Endothelial cell (in vitro differentiated cells): Measurements from ENCODE around the gene CD84. TPM values are rescaled to one million over a fixed set of nuclear protein-coding genes. Genes with fewer than 3 reads are reported as not detected.
A peak's percentile ranks its signal among the peaks of the same experiment; 100 is the strongest.

Source experiments
- DNase-seq: peaks from one replicate; pipeline ENCODE4 v3.0.0; 2021; ENCODE audit warnings: low spot score
- H3K27ac Mint-ChIP-seq: one replicate; pipeline ENCODE4 v1.8.0; 2021; ENCODE audit warnings: mixed read lengths, inconsistent platforms; ENCODE audit not compliant: unreplicated experiment
- H3K27me3 Mint-ChIP-seq: one replicate; pipeline ENCODE4 v1.8.0; 2021; ENCODE audit warnings: mild to moderate bottlenecking, moderate library complexity, mixed read lengths, inconsistent platforms; ENCODE audit not compliant: unreplicated experiment
- H3K36me3 Mint-ChIP-seq: one replicate; pipeline ENCODE4 v1.8.0; 2021; ENCODE audit warnings: mild to moderate bottlenecking, low read depth, mixed read lengths, inconsistent platforms; ENCODE audit not compliant: unreplicated experiment
- H3K4me1 Mint-ChIP-seq: one replicate; pipeline ENCODE4 v1.8.0; 2021; ENCODE audit warnings: mild to moderate bottlenecking, mixed read lengths, inconsistent platforms; ENCODE audit not compliant: unreplicated experiment
- H3K4me3 Mint-ChIP-seq: one replicate; pipeline ENCODE4 v1.8.0; 2021; ENCODE audit warnings: mild to moderate bottlenecking, mixed read lengths, inconsistent platforms; ENCODE audit not compliant: unreplicated experiment
- H3K9me3 Mint-ChIP-seq: one replicate; pipeline ENCODE4 v1.8.0; 2021; ENCODE audit warnings: mixed read lengths, inconsistent platforms; ENCODE audit not compliant: unreplicated experiment
- total RNA-seq: library from RNA; stranded (reverse); fragmentation: NEBNext Ultra II Directional; extraction: Animal tissue kit (Norgen Biotek cat#: 25700); gene quantifications from one replicate; pipeline ENCODE4 v1.2.1, GENCODE V29; 2021; ENCODE audit not compliant: unreplicated experiment
- TF ChIP-seq, protein P1 (sequence below): fragments of 200-600 bp; sonication (generic); IDR thresholded peaks from one replicate; pipeline ENCODE4 v1.5.0; 2021; ENCODE audit warnings: antibody characterized with exemption; ENCODE audit not compliant: unreplicated experiment

The CD84 gene
- total RNA-seq, 1 donor from 2014 or later, result not detected

DNA sequence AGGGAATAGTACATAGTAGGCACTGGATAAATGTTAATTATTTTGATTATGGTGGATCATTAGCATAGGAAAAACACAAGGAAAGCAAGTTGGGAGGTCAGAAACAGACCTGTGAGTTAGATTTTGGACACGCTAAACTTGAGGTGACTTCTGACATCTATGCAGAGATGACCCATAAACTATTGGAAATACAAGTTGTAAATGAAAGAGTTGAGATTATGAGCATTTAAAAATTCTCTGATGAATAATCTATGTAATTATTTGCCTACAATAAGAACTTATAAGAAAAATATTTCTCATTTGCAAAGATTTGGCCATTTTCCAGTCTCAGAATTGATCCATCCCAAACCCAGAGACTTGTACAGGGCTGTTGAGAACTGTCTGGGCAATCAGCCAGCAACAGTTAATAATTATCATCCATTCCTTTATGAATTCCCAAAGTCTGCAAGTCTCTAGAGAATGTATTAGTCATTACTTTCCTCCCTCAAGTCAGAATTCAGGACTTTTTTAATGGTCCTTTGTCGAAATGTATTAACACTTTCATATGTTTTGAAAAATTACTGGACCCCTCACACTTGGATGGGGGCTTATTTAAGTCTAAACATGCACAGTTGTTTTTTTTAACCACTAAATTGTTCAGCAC lies 36.9 kb downstream of the CD84 start:
- Mint-ChIP-seq H3K27me3 (peaks cover 4% of the 10 kb centered on the region), H3K36me3 (no peaks in the 10 kb centered on the region), H3K27ac (peak overlapping the region; percentile 89), H3K4me3 (no peak overlapping the region), H3K9me3 (no peaks in the 10 kb centered on the region), H3K4me1 (peaks cover 36% of the 10 kb centered on the region)
- TF ChIP-seq, protein P1, sequence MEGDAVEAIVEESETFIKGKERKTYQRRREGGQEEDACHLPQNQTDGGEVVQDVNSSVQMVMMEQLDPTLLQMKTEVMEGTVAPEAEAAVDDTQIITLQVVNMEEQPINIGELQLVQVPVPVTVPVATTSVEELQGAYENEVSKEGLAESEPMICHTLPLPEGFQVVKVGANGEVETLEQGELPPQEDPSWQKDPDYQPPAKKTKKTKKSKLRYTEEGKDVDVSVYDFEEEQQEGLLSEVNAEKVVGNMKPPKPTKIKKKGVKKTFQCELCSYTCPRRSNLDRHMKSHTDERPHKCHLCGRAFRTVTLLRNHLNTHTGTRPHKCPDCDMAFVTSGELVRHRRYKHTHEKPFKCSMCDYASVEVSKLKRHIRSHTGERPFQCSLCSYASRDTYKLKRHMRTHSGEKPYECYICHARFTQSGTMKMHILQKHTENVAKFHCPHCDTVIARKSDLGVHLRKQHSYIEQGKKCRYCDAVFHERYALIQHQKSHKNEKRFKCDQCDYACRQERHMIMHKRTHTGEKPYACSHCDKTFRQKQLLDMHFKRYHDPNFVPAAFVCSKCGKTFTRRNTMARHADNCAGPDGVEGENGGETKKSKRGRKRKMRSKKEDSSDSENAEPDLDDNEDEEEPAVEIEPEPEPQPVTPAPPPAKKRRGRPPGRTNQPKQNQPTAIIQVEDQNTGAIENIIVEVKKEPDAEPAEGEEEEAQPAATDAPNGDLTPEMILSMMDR, result no peak
- no peak for DNase-seq

DNA sequence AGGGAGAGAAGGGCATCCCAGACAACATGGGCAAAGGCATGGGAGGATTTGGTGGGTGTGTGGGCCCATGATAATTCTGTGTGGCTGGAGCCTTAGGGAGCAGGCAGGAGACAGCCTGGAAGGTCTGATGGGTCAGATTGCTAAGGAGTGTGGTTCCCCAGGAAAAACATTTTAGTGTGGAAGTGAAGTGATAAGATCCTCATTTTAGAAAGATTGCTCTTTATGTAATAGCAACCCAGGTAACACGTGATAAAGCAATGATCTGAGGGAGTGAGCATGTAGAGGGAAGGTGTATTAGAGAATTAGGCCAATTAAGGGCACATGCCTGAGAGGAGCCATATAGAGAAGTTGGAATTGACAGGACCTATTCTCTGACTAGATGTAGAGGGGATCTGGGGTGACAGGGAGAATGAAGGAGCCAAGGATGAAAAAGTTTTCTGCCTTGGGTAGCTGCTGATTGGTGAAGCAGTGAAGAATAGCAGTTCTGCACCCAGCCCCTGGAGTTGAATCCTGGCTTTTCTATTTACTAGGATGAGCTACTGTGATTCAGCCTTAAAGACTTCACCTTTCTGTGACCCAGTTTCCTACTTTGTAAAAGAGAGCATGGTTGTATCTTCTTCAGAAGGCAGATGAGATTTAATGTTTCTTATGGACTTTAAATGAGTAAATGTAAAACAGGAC lies 37.5 kb downstream of the CD84 start:
- peaks cover 36% of the 10 kb centered on the region for H3K4me1 Mint-ChIP-seq
- peaks cover 4% of the 10 kb centered on the region for H3K27me3 Mint-ChIP-seq
- no peaks in the 10 kb centered on the region for H3K36me3 Mint-ChIP-seq
- TF ChIP-seq, protein P1, result no peak
- peak overlapping the region; percentile 89 for H3K27ac Mint-ChIP-seq
- H3K4me3 Mint-ChIP-seq, result no peak overlapping the region
- DNase-seq, result no peak
- H3K9me3 Mint-ChIP-seq, result no peaks in the 10 kb centered on the region

DNA sequence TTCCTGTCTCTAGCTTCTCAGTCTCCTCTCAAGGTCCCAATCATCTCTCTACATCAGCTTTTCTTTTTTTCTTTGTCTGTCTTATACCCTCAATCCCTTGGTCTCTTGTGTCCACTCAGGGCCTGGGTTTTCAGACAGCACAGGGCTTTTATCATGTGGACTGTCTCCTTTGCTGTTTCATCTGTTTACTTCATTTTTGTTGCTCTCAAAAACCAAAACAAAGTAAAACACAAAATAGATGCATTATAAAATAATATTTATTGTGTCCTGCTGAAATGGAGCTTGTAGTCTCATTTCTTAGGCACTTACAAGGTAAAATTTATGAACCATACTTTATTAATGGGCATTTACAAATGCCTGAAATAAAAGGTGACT lies 38.5 kb downstream of the CD84 start:
- H3K27ac Mint-ChIP-seq, result peak overlapping the region; percentile 100
- no peaks in the 10 kb centered on the region for H3K36me3 Mint-ChIP-seq
- no peak for DNase-seq
- peak overlapping the region; percentile 13 for H3K4me3 Mint-ChIP-seq
- peaks cover 4% of the 10 kb centered on the region for H3K27me3 Mint-ChIP-seq
- TF ChIP-seq, protein P1, result no peak
- H3K4me1 Mint-ChIP-seq, result peaks cover 36% of the 10 kb centered on the region
- no peaks in the 10 kb centered on the region for H3K9me3 Mint-ChIP-seq

DNA sequence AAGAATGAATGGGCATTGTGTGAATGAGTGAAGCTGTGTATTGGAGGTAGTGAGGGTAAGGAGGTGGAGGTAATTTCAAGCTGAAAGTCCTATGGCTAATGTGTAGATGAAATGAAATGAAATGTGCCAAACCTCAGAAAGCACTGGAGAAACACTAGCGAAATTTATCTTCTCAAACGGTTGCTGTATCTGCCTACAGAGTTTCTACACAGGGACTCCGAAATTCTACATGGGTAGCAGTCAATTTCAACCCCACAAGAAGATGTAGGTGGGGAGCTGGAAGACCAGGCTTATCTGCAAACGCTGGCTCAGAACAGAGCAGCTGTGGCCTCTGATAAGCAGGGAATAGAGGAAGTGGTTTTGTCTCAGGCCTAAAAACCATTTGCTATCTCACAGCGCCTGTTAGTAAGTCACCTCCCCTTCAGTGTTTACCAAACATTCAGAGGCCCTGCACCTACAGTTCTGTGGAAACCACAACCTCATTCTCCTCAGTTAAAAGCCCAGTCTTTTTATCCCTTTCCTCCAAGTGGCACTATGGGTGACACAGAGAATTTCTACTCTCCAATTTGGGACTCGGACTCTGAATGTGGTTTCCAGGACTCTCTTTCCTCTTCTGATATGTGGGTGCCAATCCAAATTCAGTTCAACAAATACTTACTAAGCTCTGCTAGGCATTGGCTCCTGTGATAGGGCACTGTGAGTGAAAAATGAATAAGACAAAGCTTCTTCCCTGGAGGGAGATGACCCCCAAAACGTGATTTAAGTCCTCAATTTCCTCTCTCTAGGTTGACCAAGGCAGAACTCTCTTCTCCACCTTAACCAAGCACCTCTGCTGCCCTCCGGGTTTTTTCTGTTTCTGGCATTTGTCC lies 39.1 kb downstream of the CD84 start:
- peak overlapping the region; percentile 100 for H3K27ac Mint-ChIP-seq
- H3K4me1 Mint-ChIP-seq, result peaks cover 36% of the 10 kb centered on the region
- H3K4me3 Mint-ChIP-seq, result peak overlapping the region; percentile 69

More for the DNA sequence above, 39.1 kb downstream of the CD84 start:
- Mint-ChIP-seq H3K9me3 (no peaks in the 10 kb centered on the region), H3K36me3 (no peaks in the 10 kb centered on the region), H3K27me3 (peaks cover 4% of the 10 kb centered on the region)
- peak; percentile 80 for DNase-seq
- TF ChIP-seq, protein P1, result no peak
